Posterior vena cava (tissue), 2 donors: ENCODE results near the gene SCAP. TPM values are rescaled to one million over a fixed set of nuclear protein-coding genes. Genes with fewer than 3 reads are reported as not detected.

Experiments used
- DNase-seq: peaks from one replicate; pipeline ENCODE4 v3.0.0-alpha.2; 2020; ENCODE audit warnings: low spot score
- intact Hi-C, 2 donors: fragments of 100-400 bp; cut with DNase I; formaldehyde crosslinking; loops; one replicate each; pipeline versions ENCODE4 v1.14.1 to v1.14.2; 2022 to 2023
- total RNA-seq, 2 donors: library from RNA; stranded (reverse); fragmentation: NEBNext Ultra II Directional; extraction: Animal tissue kit (Norgen Biotek cat#: 25700); gene quantifications; one replicate each; pipeline ENCODE4 v1.2.1, GENCODE V29; 2021
- donor health status: DM: yes; HTN: yes; CAD: no.
- donor health status: DM: yes; HTN: yes; CAD: no.

SCAP gene
- total RNA-seq, 2 donors from 2014 or later, result 49.8 to 50.8 TPM

DNA sequence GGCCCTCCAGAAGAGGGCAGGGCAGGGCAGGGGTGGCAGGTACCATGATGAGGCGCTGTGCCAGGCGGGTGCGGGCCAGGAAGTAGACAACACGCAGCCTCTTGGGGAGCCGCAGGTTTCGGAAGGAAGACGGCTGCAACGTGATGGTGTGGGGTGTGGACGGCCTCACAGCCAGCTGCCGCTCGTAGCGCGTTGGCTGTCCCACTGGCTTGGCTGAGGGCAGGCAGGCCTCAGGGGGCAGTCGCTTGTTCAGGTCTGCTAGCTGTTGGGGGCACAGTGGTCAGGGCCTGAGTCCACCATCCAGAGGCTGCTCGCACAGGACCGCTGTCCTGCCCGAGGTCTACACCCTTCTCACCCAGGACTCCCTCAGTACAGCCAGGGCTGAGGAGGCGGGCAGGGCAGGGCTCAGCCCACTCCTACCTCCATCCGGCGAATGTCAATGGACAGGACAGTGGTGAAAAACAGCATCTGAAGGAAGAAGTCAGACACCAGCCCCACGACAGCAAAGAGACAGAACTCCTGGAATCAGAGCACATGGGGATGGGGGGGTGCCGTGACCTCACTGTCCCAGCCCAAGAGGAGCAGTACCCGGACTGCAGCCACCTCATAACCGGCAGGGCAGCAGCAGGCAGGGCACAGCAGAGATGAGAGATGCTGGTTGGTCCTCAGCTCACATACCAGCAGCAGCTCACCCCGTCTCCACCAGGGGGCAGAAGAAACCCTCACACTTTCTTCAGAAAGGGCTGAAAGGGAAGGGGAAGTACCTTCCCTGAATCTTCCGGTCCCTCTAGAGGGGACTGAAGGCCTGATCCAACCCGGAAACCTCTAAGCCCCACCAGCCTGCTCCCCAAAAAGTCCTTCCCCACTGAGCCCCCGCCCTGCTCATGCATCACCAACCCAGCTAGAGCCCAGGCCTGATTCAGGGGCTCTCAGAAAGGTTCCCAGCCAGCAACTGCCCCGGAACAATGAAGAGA lies 54.9 kb downstream of the SCAP start:
- intact Hi-C loops, result loop anchor here (5.0 kb wide), 1 partner anchor 57 kb away; the partner anchor contains the start of gene SCAP (in 2 of the 2)

GRCh38 chr3:47420044-47420430 lies 55.7 kb downstream of the SCAP start:
- intact Hi-C loops, result loop anchor here (5.0 kb wide), 1 partner anchor 57 kb away; the partner anchor contains the start of gene SCAP (in 2 of the 2)
- DNase-seq, result no peak

More for the DNA sequence above, 54.9 kb downstream of the SCAP start:
- DNase-seq, result peak; percentile 95

DNA sequence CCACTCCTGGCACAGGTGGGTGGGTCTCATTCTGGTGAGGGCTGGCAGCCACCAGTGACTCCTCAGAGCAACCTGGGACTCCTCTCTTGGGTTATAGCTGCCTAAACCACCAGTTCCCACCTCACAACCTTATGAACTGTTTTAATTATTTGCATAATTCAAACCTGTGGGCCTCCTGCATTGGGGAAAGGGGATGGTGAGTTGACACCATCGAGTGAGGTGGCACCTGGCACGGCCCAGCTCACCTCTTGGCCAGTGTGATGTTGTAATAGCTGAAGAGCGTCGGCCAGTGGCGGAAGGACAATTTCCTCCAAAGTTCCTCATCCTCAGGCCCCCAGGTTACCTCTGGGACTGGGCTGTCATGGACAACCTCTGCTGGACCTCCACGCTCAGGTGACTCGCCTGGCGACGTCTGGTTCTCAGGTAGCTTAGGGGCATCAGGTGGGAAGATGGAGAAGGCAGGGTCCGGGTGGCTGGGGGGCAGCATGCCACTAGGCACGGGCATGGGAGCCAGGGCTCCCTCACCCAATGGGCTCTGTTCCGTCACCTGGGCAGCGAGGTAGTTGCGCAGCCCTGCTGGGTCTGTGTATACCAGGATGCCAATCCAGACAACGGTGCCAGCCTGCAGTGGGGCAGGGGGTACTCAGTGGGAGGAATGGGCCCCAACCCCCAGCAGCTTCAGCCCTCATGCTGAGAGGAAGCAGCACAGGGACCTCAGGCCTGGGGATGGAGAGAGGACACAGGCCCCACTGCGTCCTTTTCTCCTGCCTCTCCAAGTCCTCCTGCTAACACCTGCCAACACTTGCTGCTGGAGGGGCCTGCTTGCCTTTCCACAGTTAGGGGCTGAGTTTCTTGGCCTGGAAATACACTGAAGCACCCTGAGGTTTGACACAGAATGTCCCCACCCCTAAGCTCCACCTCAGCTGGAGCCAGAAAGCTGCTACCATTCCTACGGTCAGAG lies 56.4 kb downstream of the SCAP start:
- no peak for DNase-seq
- intact Hi-C loops, result loop anchor here (5.0 kb wide), 1 partner anchor 58 kb away; the partner anchor contains the start of gene SCAP (in 2 of the 2)

DNA sequence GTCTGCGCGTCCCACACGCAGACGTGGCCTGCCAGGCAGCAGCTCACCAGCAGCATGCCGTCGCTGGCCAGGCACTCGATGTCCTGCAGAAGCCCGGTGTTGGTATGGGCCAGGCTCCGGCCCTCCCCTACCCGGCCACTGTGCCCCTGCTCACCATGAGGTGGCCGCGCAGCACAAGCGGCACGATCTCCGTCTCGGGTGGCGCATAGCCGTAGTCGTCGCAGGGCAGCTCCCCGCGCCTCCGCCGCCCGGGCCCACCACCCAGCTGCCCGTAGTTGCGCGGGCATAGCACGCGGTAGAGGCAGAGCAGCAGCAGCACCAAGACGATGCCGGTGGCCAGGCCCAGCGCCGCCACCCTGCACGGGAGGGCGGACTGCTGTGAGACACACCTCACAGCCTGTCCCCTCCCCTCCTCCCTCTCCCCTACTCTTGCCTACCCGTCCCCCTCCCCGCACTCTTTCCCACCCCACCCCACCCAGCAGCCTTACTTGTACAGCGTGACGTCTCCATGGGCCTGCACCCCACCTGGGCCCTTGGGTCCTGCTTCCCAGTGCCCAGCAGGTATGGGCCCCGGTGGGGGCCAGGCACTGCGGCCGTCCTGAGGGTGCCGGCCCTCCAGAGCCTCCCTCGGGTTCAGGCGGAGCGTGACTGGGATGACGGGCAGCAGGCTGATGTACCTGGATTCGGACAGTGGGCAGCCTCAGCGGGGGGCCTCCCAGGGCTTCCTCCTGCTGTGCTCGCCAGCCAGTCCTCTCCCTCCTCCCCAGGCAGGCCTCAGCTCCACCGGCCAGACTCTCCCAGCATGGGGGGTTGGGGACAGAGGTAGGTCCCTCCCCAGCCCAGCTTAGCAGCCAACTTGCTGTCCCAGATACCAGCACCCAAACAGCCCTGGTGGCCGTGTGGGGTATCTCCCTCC lies 57.3 kb downstream of the SCAP start:
- DNase-seq, result peak; percentile 77
- intact Hi-C loops, result no loop called here

- DNase-seq, result peak; percentile 73
- intact Hi-C loops, result no loop called here
These were observed 59.7 kb downstream of the SCAP start for GRCh38 chr3:47416041-47416440.

DNA sequence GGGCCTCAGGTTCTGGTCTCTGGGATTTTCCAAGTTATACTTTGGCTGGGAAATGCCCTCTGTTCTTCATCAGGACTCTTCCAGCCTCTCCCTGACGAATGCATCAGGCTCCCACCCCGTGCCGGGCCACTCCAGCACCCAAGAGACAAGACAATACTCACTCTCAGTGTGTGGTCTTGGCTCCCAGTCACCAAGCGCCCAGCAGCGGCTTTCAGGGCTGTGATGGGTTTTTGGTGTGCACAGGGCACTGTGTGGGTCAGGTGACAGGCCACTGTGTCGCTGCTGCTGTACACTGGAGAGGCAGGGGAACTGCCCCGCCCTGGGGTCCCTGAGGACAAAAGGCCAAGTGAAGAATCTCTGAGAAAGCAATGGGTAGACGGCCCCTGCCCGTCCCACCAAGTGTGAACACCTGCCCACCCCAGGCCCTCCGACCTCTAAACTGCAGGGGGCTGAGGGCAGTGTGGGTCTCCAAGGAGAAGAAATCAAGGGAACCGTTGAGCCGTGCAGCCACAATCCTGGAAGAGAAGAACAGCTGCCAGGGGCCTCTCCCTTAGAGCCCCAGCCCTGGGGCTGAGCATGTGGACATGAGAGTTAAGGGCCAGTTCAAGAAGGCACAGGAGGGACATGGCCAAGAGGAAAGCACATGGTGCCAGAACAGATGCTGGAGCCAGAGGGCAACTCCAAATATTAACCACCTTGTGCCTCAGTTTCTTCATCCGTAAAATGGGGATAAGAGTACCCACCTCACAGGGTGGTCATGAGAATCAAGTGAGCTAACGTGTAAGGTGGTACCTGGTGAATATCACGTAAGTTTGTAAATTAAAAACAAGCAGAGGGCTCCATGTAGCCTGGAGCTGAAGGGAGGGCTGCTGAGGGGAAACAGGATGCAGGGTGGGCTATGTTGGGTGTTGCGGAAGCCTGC lies 60.8 kb downstream of the SCAP start:
- intact Hi-C loops, result no loop called here
- peak; percentile 75 for DNase-seq

DNA sequence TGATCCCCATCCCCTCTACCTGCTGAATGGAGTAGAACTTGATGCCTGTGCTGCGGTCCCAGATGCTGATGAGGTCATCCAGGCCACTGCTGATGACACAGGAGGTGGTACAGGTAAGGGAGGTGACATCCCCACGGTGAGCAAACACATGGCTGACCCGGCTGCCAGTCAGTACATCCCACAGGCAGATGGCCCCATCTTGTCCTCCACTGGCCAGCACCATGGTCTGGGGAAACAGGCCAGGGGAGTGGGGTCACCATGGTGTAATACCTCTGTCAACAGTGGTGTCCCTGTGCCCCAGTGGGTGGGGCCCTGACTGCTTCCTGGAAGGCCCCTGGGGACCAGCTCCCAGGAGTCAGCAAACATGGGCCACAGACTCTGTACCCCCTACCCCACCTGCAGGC lies 61.6 kb downstream of the SCAP start:
- DNase-seq, result peak; percentile 78
- intact Hi-C loops, result no loop called here

DNA sequence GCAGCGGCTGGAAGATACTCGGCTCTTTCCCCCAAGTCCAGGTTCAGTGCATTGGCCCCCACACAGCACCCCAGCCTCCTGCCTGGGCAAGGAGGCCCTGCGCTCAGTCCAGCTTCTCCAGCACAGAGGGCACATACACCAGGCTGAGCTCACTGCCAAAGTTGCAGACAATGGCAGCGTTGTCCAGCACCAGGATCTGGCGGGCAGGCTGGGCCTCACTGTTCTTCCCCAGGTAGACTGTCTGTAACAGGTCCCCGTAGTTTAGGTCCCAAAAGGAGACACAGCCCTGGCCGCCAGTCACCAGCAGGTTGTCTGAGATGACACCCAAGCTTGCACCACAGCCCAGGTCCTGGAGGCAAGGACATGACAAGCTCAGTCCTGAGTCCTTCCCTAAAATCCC lies 62.0 kb downstream of the SCAP start:
- DNase-seq, result peak; percentile 71
- intact Hi-C loops, result no loop called here

GRCh38 chr3:47412842-47413520 lies 62.8 kb downstream of the SCAP start:
- intact Hi-C loops, result no loop called here
- DNase-seq, result peak; percentile 76

- intact Hi-C loops, result no loop called here
These were observed 63.3 kb downstream of the SCAP start for GRCh38 chr3:47412453-47412756.

GRCh38 chr3:47411696-47412452 lies 63.9 kb downstream of the SCAP start:
- intact Hi-C loops, result no loop called here

More at GRCh38 chr3:47412453-47412756, 63.3 kb downstream of the SCAP start:
- DNase-seq, result no peak

GRCh38 chr3:47410801-47411646 lies 64.7 kb downstream of the SCAP start:
- intact Hi-C loops, result no loop called here
- no peak for DNase-seq

More at GRCh38 chr3:47411696-47412452, 63.9 kb downstream of the SCAP start:
- DNase-seq, result no peak

DNA sequence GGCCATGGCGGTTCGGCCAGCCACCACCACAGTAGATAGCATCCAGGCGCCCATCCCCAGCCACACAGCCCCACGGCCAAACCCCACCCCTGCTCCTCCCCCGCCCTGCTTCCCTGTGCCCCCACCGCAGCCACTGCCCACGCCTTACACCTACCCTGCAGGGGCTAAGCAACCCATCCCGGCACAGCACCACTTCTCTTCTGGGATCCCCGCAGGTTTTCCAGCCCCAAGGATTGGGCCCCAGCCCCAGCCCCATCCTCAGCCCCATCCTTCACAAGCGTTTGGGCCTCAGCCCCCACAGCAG lies 65.4 kb downstream of the SCAP start:
- intact Hi-C loops, result no loop called here
- no peak for DNase-seq

- intact Hi-C loops, result no loop called here
- DNase-seq, result no peak
These were observed 65.9 kb downstream of the SCAP start for GRCh38 chr3:47409688-47410416.

- no peak for DNase-seq
- intact Hi-C loops, result no loop called here
These were observed 66.5 kb downstream of the SCAP start for GRCh38 chr3:47409284-47409683.
